Testis (tissue), 2 donors: ENCODE results near the gene FGF12.

Experiments
- POLR2A ChIP-seq: fragments of 450-650 bp; IDR thresholded peaks from one replicate; pipeline ENCODE4 v1.6.1; 2017; ENCODE audit warnings: antibody characterized with exemption, mild to moderate bottlenecking, moderate library complexity
- TF ChIP-seq, protein P1 (sequence below), 3 experiments: fragments of 450-650 bp in 2 of 3; fragments of 200-600 bp in 1 of 3; sonication (generic) in 1 of 3; IDR thresholded peaks; one replicate each; pipeline ENCODE4 v1.5.1; 2016 to 2019; ENCODE audit warnings: antibody characterized with exemption in 3 of 3, mild to moderate bottlenecking in 2 of 3, moderate library complexity in 1 of 3

DNA sequence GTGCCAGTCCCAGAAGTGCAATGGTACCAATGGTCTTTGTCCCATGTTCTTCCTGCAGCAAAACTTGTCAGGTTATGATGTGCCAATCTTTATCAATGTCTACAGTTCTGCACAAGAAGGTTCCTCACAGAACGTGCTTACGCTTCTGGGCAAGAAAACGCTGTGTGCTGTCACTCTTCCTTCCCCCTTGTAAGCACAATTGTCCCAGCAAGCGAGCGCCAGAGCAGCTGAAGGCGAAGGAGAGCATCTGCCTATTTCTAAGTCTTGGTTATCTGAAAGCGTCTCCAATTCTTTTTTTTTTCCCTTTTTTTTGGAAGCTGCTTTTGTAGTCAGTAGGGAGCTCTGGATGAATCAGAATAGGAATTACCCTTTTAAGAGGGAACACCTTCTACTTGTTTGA is 514.4 kb downstream of the FGF12 start:
- TF ChIP-seq, protein P1, sequence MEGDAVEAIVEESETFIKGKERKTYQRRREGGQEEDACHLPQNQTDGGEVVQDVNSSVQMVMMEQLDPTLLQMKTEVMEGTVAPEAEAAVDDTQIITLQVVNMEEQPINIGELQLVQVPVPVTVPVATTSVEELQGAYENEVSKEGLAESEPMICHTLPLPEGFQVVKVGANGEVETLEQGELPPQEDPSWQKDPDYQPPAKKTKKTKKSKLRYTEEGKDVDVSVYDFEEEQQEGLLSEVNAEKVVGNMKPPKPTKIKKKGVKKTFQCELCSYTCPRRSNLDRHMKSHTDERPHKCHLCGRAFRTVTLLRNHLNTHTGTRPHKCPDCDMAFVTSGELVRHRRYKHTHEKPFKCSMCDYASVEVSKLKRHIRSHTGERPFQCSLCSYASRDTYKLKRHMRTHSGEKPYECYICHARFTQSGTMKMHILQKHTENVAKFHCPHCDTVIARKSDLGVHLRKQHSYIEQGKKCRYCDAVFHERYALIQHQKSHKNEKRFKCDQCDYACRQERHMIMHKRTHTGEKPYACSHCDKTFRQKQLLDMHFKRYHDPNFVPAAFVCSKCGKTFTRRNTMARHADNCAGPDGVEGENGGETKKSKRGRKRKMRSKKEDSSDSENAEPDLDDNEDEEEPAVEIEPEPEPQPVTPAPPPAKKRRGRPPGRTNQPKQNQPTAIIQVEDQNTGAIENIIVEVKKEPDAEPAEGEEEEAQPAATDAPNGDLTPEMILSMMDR (IDR thresholded peaks at IDR 0.05) = no peak
- no peak for TF ChIP-seq POLR2A
